ENCODE results near the gene HEBP2. TPM values are rescaled to one million over a fixed set of nuclear protein-coding genes. Genes with fewer than 3 reads are reported as not detected.

The HEBP2 gene
- polyA plus RNA-seq, 2 of the 4 experiments (the other 2 are of a cell fraction) = 18.0 to 22.1 TPM

GRCh38 chr6:138406443-138406842 is 2.4 kb downstream of the HEBP2 start:
- 83% methylated on average over 2 of the region's 2 CpGs for WGBS (ENCODE audit: missing lambda C conversion rate)
- H3K9me3 ChIP-seq = no peaks in the 10 kb centered on the region
- no peak for FAIRE-seq
- no peak overlapping the region for H3K27ac ChIP-seq
- H3K4me3 ChIP-seq = no peak overlapping the region
- ChIA-PET POLR2A (no interaction called here), CTCF (no interaction called here)
- peak in 1 of 2 experiments; percentile 23 for DNase-seq (ENCODE audit: low read depth in 1 of 2, low spot score in 1 of 2)
- ATAC-seq = no peak
- H3K4me1 ChIP-seq = peaks cover 24% of the 10 kb centered on the region
- H3K4me2 ChIP-seq = no peak overlapping the region
- TF ChIP-seq TFCP2L1 (CRISPR knock-in tag; IDR thresholded peaks at IDR 0.05) (no peak), ESRRA (IDR thresholded peaks at IDR 0.05; ENCODE audit: borderline replicate concordance, low read length) (no peak), FOXS1 (CRISPR knock-in tag; IDR thresholded peaks at IDR 0.05) (no peak), RAD21 (conservative IDR thresholded peaks at IDR 0.05 in 1 of 2, IDR thresholded peaks at IDR 0.05 in 1 of 2) (no peak), POLR2A (IDR thresholded peaks at IDR 0.05; ENCODE audit: low read length) (no peak), KDM1A (IDR thresholded peaks at IDR 0.05; ENCODE audit: low read depth) (no peak), KDM5A (IDR thresholded peaks at IDR 0.05) (no peak), RCOR1 (IDR thresholded peaks at IDR 0.05; ENCODE audit: low read depth, low read length) (no peak)

- no peaks in the 10 kb centered on the region for H3K9me3 ChIP-seq
- DNase-seq (ENCODE audit: low read depth in 1 of 2, low spot score in 1 of 2) = no peak
- TF ChIP-seq CEBPB (IDR thresholded peaks at IDR 0.05) = peak; percentile 88 to 90
- TF ChIP-seq HOXB13 (CRISPR knock-in tag; IDR thresholded peaks at IDR 0.05; ENCODE audit: low read depth) = no peak
- FAIRE-seq = no peak
- no peak overlapping the region for H3K27ac ChIP-seq
- CTCF ChIA-PET = interaction anchor here (1.1 to 1.5 kb wide), 2 partner anchors 293 to 295 kb away, joined by 3 read pairs; no protein-coding TSS in a partner anchor
- POLR2A ChIA-PET = no interaction called here
- H3K4me3 ChIP-seq = no peak overlapping the region
- no peak for ATAC-seq
- H3K4me2 ChIP-seq = peak overlapping the region; percentile 43; the same call in 2 of the 3 replicates
- H3K4me1 ChIP-seq = peaks cover 26% of the 10 kb centered on the region
- WGBS (ENCODE audit: missing lambda C conversion rate) = 71% methylated on average over 8 of the region's 8 CpGs
Observed at GRCh38 chr6:138410048-138410735, 6.2 kb downstream of the HEBP2 start.

- H3K4me3 ChIP-seq = no peak overlapping the region
- TF ChIP-seq MAZ (IDR thresholded peaks at IDR 0.05; ENCODE audit: borderline replicate concordance, low read depth, low read length) = no peak
- TF ChIP-seq FOSL2 (IDR thresholded peaks at IDR 0.05) = no peak; the same call in 1 of the 2 replicates
- TF ChIP-seq FOSL2 (CRISPR knock-in tag; IDR thresholded peaks at IDR 0.05) = peak; percentile 36; the same call in 1 of the 2 replicates
- peak; percentile 83; the same call in 1 of the 2 replicates for TF ChIP-seq FOXS1 (CRISPR knock-in tag; IDR thresholded peaks at IDR 0.05)
- peak in 1 of 2 experiments; percentile 20 for DNase-seq (ENCODE audit: low read depth in 1 of 2, low spot score in 1 of 2)
Observed at GRCh38 chr6:138410972-138411880, 7.2 kb downstream of the HEBP2 start.

GRCh38 chr6:138415125-138415524 is 11.1 kb downstream of the HEBP2 start:
- CTCF ChIA-PET = interaction anchor here (0.6 to 2.9 kb wide), 5 partner anchors 10 to 1105 kb away, joined by 3 to 16 read pairs (median 6); partner anchors contain the start of gene HEBP2
- H3K4me2 ChIP-seq = no peak overlapping the region
- FAIRE-seq = no peak
- POLR2A ChIA-PET = no interaction called here
- no peak for ATAC-seq
- no peak for DNase-seq (ENCODE audit: low read depth in 1 of 2, low spot score in 1 of 2)
- H3K27ac ChIP-seq = no peak overlapping the region
- no peak overlapping the region for H3K4me3 ChIP-seq
- no peaks in the 10 kb centered on the region for H3K9me3 ChIP-seq
- WGBS (ENCODE audit: missing lambda C conversion rate) = 88% methylated on average over 2 of the region's 5 CpGs
- peaks cover 16% of the 10 kb centered on the region for H3K4me1 ChIP-seq
- TF ChIP-seq POLR2A (IDR thresholded peaks at IDR 0.05; ENCODE audit: low read length) (no peak), NFE2L2 (conservative IDR thresholded peaks at IDR 0.05; ENCODE audit: low read length) (no peak), PHF8 (IDR thresholded peaks at IDR 0.05; ENCODE audit: borderline replicate concordance, low read depth) (no peak), HDAC2 (IDR thresholded peaks at IDR 0.05) (no peak), CBX2 (IDR thresholded peaks at IDR 0.05; ENCODE audit: borderline replicate concordance, low read depth) (no peak), MAFK (IDR thresholded peaks at IDR 0.05; ENCODE audit: partially characterized antibody) (no peak), MAZ (IDR thresholded peaks at IDR 0.05; ENCODE audit: borderline replicate concordance, low read depth, low read length) (no peak), EHF (CRISPR knock-in tag; IDR thresholded peaks at IDR 0.05) (no peak), USF2 (IDR thresholded peaks at IDR 0.05) (no peak), HMGXB4 (CRISPR knock-in tag; IDR thresholded peaks at IDR 0.05; ENCODE audit: borderline replicate concordance) (no peak), TFCP2L1 (CRISPR knock-in tag; IDR thresholded peaks at IDR 0.05) (no peak), HES2 (IDR thresholded peaks at IDR 0.05) (no peak), JUN (IDR thresholded peaks at IDR 0.05) (no peak), HOXB13 (CRISPR knock-in tag; IDR thresholded peaks at IDR 0.05; ENCODE audit: low read depth) (no peak), EHMT2 (IDR thresholded peaks at IDR 0.05; ENCODE audit: low read depth) (no peak)

More at GRCh38 chr6:138410972-138411880, 7.2 kb downstream of the HEBP2 start:
- ChIA-PET CTCF (interaction anchor here (0.8 to 1.1 kb wide), 2 partner anchors 98 to 294 kb away, joined by 3 to 4 read pairs; no protein-coding TSS in a partner anchor), POLR2A (no interaction called here)
- FAIRE-seq = no peak
- no peaks in the 10 kb centered on the region for H3K9me3 ChIP-seq
- 94% methylated on average over 6 of the region's 6 CpGs for WGBS (ENCODE audit: missing lambda C conversion rate)
- peaks cover 22% of the 10 kb centered on the region for H3K4me1 ChIP-seq
- peak; percentile 58 to 60; a peak in 4 of 6 replicates for ATAC-seq
- peak overlapping the region in 1 of 2 experiments; percentile 56; a peak in 2 of 6 replicates for H3K27ac ChIP-seq
- H3K4me2 ChIP-seq = peak overlapping the region; percentile 43
